GM12875 (cell line): ENCODE results near the gene KCNIP4.

Source experiments
- H3K4me3 ChIP-seq: one replicate; pipeline ENCODE4 v1.5.1; 2011; ENCODE audit warnings: low read depth, low read length, control low read depth
- TF ChIP-seq, protein P1 (sequence below): IDR thresholded peaks from 2 replicates; pipeline ENCODE4 v1.5.1; 2011; ENCODE audit warnings: low read depth, mild to moderate bottlenecking, control low read depth, inconsistent platforms, low read length, moderate library complexity, borderline replicate concordance; ENCODE audit not compliant: insufficient read depth

The KCNIP4 gene

DNA sequence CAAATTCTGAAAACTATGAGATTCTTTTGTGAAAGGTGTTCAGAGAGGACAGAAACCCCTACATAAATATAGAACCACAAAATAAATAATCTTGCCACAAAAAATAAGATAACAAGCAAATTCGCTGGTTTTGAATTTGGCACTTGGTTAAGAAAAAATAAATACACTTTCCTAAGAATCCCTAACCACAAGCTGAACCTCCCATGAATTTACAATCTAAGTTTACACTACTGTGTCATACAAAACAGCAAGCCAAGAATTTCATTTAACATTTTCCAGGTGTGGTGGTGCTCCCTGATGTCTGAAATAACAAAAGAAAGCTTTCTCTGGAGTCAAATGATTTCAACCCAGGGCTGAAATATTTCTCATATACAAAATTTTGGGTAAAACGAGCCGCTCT lies 121.0 kb downstream of the KCNIP4 start:
- no peak overlapping the region for H3K4me3 ChIP-seq
- TF ChIP-seq, protein P1, sequence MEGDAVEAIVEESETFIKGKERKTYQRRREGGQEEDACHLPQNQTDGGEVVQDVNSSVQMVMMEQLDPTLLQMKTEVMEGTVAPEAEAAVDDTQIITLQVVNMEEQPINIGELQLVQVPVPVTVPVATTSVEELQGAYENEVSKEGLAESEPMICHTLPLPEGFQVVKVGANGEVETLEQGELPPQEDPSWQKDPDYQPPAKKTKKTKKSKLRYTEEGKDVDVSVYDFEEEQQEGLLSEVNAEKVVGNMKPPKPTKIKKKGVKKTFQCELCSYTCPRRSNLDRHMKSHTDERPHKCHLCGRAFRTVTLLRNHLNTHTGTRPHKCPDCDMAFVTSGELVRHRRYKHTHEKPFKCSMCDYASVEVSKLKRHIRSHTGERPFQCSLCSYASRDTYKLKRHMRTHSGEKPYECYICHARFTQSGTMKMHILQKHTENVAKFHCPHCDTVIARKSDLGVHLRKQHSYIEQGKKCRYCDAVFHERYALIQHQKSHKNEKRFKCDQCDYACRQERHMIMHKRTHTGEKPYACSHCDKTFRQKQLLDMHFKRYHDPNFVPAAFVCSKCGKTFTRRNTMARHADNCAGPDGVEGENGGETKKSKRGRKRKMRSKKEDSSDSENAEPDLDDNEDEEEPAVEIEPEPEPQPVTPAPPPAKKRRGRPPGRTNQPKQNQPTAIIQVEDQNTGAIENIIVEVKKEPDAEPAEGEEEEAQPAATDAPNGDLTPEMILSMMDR = no peak

DNA sequence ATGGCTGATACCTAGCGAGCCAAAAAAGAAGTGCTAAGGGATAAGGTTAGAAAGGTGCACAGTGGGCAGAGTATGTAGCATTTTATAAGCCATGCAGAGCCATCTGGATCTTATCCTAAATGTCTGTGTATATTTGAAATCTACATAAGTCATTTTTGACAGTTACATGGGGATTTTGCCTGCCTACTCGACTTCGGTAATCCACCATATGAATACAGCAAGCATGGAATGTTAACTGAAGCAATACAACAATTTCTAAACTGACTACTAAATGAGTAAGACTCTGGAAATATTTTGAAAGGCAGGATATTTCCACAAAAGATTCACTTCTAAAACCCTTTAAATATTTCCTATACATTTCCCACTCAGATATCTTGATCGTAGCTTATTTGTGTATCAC lies 122.5 kb downstream of the KCNIP4 start:
- H3K4me3 ChIP-seq = no peak overlapping the region
- TF ChIP-seq, protein P1 = no peak

DNA sequence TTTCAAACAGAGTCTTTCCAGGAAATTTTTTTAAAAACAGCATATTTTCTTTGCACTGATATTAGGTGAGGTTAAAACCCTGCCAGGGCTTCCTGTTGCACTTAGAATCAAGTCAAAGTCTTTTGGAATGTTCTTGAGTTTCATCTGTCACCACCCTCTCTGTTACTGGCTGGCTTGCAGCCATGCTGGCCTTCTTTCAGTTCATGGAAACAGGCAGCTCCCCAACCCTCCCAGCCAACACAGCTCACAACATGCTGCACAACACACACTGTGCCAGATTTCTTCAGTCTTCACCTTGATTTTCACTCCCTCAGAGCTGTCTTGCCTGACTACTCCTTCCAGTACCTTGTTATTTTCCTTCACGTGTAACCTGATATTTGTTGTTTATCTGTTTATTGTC lies 129.5 kb downstream of the KCNIP4 start:
- TF ChIP-seq, protein P1 = no peak
- H3K4me3 ChIP-seq = no peak overlapping the region

DNA sequence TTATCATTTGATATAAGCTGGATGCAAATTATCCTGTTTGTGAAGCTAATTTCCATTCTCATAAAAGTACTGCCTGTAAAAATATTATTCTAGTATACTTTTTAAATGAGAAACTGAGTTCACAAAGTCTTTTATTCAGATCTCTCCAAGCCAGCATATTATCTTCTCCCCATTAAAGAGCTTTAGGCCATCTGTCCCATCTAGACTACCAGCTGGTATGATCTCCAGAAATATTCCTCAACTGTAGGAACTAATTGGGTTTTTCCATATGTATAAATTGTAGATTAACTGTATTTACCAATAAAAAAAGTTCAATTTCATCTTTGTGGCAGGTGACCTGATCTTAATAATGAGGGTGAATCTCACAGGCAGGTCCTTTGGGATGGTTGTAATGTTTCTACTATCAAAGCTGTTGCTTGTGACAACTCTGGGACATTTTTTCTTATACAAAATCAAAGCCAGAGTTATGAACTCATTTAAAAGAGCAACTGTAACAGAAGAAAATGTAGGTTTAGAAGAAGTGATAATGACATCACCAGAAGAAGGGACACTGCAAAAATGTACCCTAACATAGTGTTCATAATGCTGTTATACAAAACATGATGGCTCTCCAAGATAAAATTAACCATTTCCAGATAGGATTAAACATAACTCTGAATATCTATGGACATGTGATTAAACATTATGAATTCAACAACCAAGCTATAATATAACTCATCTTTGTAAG lies 132.8 kb downstream of the KCNIP4 start:
- H3K4me3 ChIP-seq = no peak overlapping the region
- TF ChIP-seq, protein P1 = no peak

DNA sequence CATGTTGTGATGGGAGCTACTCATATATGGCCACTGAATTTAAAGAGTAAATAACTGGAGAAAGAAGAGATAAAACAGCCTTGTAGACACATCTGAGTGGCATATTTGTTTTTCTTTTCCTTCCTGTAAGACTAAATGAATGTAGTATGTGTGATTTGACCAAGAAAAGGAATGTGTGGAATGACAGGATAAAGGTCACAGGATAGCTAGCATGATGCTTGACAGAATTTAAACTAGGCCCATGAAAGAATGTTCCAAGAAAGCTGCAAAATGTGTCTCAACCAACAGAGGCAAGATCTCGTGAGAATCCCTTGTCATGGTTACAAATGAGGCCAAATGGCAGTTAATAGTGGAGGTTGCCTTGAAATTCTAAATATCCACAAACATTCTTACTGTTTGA lies 137.0 kb downstream of the KCNIP4 start:
- TF ChIP-seq, protein P1 = no peak
- no peak overlapping the region for H3K4me3 ChIP-seq

DNA sequence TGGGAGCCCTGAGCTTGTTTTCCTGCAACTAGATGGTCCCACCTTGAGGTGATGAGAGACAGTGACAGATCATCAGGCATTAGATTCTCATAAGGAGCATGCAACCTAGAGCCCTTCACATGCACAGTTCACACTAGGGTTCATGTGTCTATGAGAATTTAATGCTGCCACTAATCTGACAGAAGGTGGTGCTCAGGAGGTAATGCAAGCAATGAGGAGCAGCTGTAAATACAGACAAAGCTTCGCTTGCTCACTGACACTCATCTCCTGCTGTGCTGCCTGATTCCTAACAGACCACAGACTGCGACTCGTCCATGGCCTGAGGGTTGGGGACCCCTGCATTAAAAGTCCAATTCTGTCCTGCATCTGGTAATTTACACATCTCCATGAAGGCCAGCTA lies 141.6 kb downstream of the KCNIP4 start:
- TF ChIP-seq, protein P1 = no peak

DNA sequence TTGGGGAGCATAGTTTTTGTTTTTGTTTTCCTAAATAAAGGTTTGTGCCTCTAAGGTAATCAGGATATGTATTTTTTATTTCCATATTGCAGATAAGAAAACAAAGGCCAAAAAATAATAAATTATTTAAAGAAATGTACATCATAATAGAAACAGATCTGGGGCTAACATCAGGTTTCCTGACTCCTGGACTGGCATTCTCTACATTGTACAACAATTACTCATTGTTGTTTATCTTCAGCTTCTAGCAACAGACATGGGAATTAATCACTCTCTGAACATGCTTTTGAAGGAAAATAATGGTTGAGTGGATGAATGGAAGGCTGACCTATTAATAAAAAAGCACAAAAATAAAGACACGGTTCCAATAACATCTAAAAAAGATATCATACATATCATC lies 146.2 kb downstream of the KCNIP4 start:
- TF ChIP-seq, protein P1 = no peak
- no peak overlapping the region for H3K4me3 ChIP-seq

More for the DNA sequence above, 141.6 kb downstream of the KCNIP4 start:
- no peak overlapping the region for H3K4me3 ChIP-seq
